22Rv1 (cell line): Measurements from ENCODE around the gene GSTA4.

Experiments
- ZFX ChIP-seq: fragments of 450-650 bp; IDR thresholded peaks from 2 replicates; pipeline ENCODE4 v1.6.1; 2017; ENCODE audit warnings: antibody characterized with exemption, borderline replicate concordance
- TF ChIP-seq, protein P1 (sequence below): fragments of 450-650 bp; IDR thresholded peaks from 2 replicates; pipeline ENCODE4 v1.5.1; 2017; ENCODE audit warnings: mild to moderate bottlenecking

DNA sequence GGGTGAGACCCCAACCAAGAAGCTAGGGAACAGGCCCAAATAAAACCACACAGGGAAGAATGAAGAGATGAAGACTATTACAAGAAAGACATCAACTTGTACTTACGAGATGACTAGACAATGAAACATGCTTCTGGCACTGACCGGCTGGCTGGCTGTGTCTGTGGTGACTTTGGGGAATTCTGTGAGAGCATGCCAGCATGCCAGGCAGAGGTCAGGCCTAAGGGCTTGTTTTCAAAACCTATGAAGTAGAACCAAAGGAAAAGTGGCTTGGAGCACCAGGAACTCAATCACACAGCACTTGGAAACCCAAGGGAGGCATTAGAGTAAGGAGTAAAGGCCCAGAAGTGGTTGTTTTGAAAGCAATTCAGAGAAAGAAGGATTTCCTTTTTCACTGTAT is 57.2 kb downstream of the GSTA4 start:
- TF ChIP-seq, protein P1, sequence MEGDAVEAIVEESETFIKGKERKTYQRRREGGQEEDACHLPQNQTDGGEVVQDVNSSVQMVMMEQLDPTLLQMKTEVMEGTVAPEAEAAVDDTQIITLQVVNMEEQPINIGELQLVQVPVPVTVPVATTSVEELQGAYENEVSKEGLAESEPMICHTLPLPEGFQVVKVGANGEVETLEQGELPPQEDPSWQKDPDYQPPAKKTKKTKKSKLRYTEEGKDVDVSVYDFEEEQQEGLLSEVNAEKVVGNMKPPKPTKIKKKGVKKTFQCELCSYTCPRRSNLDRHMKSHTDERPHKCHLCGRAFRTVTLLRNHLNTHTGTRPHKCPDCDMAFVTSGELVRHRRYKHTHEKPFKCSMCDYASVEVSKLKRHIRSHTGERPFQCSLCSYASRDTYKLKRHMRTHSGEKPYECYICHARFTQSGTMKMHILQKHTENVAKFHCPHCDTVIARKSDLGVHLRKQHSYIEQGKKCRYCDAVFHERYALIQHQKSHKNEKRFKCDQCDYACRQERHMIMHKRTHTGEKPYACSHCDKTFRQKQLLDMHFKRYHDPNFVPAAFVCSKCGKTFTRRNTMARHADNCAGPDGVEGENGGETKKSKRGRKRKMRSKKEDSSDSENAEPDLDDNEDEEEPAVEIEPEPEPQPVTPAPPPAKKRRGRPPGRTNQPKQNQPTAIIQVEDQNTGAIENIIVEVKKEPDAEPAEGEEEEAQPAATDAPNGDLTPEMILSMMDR: no peak
- TF ChIP-seq ZFX: no peak
